Left colon (tissue), 2 donors: ENCODE measurements around the gene SLC5A10. TPM values are rescaled to one million over a fixed set of nuclear protein-coding genes. Genes with fewer than 3 reads are reported as not detected.
"Not testable (repeated sequence)": the region's sequence is repeated elsewhere in the genome, so short reads cannot be mapped to it uniquely, and the experiment has no call there.

Experiments
- ATAC-seq: fragments of 200-7000 bp; cut with Tn5 transposase; one replicate; pipeline ENCODE4 v1.9.1; 2020; ENCODE audit warnings: mild to moderate bottlenecking, moderate library complexity
- DNase-seq, 2 donors: peaks; one replicate each; pipeline ENCODE4 v3.0.0-alpha.2; 2020
- intact Hi-C, 2 donors: fragments of 100-400 bp; cut with DNase I in 1 of 2; cut with micrococcal nuclease in 1 of 2; formaldehyde crosslinking; loops; one replicate each; pipeline versions ENCODE4 v1.11.2 to v1.14.0; 2022; cut with DNase I, micrococcal nuclease
- long read RNA-seq: library from polyadenylated mRNA; unstranded; transcript quantifications from one replicate; pipeline ENCODE4 v2.0.0, GENCODE V29; 2021
- total RNA-seq, 2 donors: library from RNA; stranded (reverse); fragmentation: NEBNext Ultra II Directional; extraction: Animal tissue kit (Norgen Biotek cat#: 25700); gene quantifications; one replicate each; pipeline ENCODE4 v1.2.1, GENCODE V29; 2021
- donor health status: DM: no; HTN: no; CAD: no.
- donor health status: DM: yes; HTN: yes; CAD: no.

Gene SLC5A10
- under 1 TPM in 1 of 2 donors, not detected in 1; 0.31 TPM for total RNA-seq
- long read RNA-seq, partial matches to known transcripts, result 0 of 13 reads
- long read RNA-seq, other reads (novel, unspliced or antisense), result 13 of 13 reads

GRCh38 chr17:18951941-18952842 lies at the start of gene SLC5A10:
Gene SLC5A10, plus strand, starts transcription at chr17:18952165. Its CDS starts 41 bp downstream, at chr17:18952206.
- DNase-seq (no peak), ATAC-seq (peak; percentile 48)
- intact Hi-C loops, result no loop called here

- intact Hi-C loops, result no loop called here
- DNase-seq (no peak), ATAC-seq (no peak)
These were observed 47.5 kb upstream of the SLC5A10 start for GRCh38 chr17:18904482-18904881.

- ATAC-seq, result no peak
- no peak for DNase-seq
- intact Hi-C loops, result no loop called here
These were observed 46.7 kb upstream of the SLC5A10 start for GRCh38 chr17:18905226-18905625.

- intact Hi-C loops, result no loop called here
- DNase-seq, result no peak
- no peak for ATAC-seq
These were observed 41.6 kb upstream of the SLC5A10 start for GRCh38 chr17:18910326-18910725.

GRCh38 chr17:18910881-18911280 lies 41.1 kb upstream of the SLC5A10 start:
- intact Hi-C loops, result no loop called here
- DNase-seq (no peak), ATAC-seq (no peak)

- intact Hi-C loops, result no loop called here
- DNase-seq, result no peak
- ATAC-seq, result no peak
These were observed 35.0 kb upstream of the SLC5A10 start for GRCh38 chr17:18916816-18917500.

GRCh38 chr17:18917506-18918032 lies 34.4 kb upstream of the SLC5A10 start:
- intact Hi-C loops, result no loop called here
- no peak for ATAC-seq
- no peak for DNase-seq

GRCh38 chr17:18919963-18920362 lies 32.0 kb upstream of the SLC5A10 start:
- ATAC-seq (peak; percentile 94), DNase-seq (peak; percentile 44 to 58)

GRCh38 chr17:18920911-18921441 lies 31.0 kb upstream of the SLC5A10 start:
- peak; percentile 5 for ATAC-seq
- DNase-seq, result no peak
- intact Hi-C loops, result no loop called here

More at GRCh38 chr17:18919963-18920362, 32.0 kb upstream of the SLC5A10 start:
- intact Hi-C loops, result no loop called here

- ATAC-seq (no peak), DNase-seq (no peak)
- intact Hi-C loops, result no loop called here
These were observed 30.5 kb upstream of the SLC5A10 start for GRCh38 chr17:18921485-18921884.

- intact Hi-C loops, result no loop called here
- DNase-seq (no peak), ATAC-seq (peak; percentile 67)
These were observed 30.0 kb upstream of the SLC5A10 start for GRCh38 chr17:18921912-18922451.

- DNase-seq, ATAC-seq, intact Hi-C loops: not testable (repeated sequence)
These were observed 29.4 kb upstream of the SLC5A10 start for GRCh38 chr17:18922596-18922995.

GRCh38 chr17:18925187-18925586 lies 26.8 kb upstream of the SLC5A10 start:
- ATAC-seq (no peak), DNase-seq (no peak)
- intact Hi-C loops, result no loop called here

- intact Hi-C loops, result no loop called here
- DNase-seq, result no peak
- no peak for ATAC-seq
These were observed 23.3 kb upstream of the SLC5A10 start for GRCh38 chr17:18928628-18929125.

GRCh38 chr17:18932360-18933055 lies 19.5 kb upstream of the SLC5A10 start:
- ATAC-seq (peak; percentile 50), DNase-seq (no peak)
- intact Hi-C loops, result no loop called here

GRCh38 chr17:18933102-18934058 lies 18.6 kb upstream of the SLC5A10 start:
- intact Hi-C loops, result no loop called here
- ATAC-seq (peak; percentile 74), DNase-seq (peak in 1 of 2 donors; percentile 24)

GRCh38 chr17:18937981-18938691 lies 13.8 kb upstream of the SLC5A10 start:
- DNase-seq (no peak), ATAC-seq (peak; percentile 94)
- intact Hi-C loops, result no loop called here
